HepG2 (cell line): Measurements from ENCODE around the gene FAM114A2. TPM values are rescaled to one million over a fixed set of nuclear protein-coding genes. Genes with fewer than 3 reads are reported as not detected.

ENCODE experiments used
- CEBPZ ChIP-seq: IDR thresholded peaks from 2 replicates; pipeline ENCODE4 v1.6.1; 2012; ENCODE audit warnings: low read length, improper control_type of control experiment
- CENPBD1 ChIP-seq: sonication (generic); formaldehyde crosslinking; IDR thresholded peaks from 2 replicates; pipeline ENCODE4 v1.8.0; 2022; ENCODE audit warnings: missing genetic modification reagents, low read depth, mild to moderate bottlenecking, borderline replicate concordance
- LBX2 ChIP-seq: sonication (generic); formaldehyde crosslinking; IDR thresholded peaks from 2 replicates; pipeline ENCODE4 v1.5.0; 2020; ENCODE audit warnings: missing genetic modification reagents, mild to moderate bottlenecking, borderline replicate concordance
- MED1 ChIP-seq: sonication (generic); formaldehyde crosslinking; IDR thresholded peaks from 2 replicates; pipeline ENCODE4 v1.4.0; 2020; ENCODE audit warnings: missing genetic modification reagents
- MEIS1 ChIP-seq: sonication (generic); formaldehyde crosslinking; IDR thresholded peaks from 2 replicates; pipeline ENCODE4 v1.9.0; 2021; ENCODE audit warnings: mild to moderate bottlenecking, missing genetic modification reagents, moderate library complexity, borderline replicate concordance
- MEIS2 ChIP-seq: sonication (generic); formaldehyde crosslinking; IDR thresholded peaks from 2 replicates; pipeline ENCODE4 v1.9.0; 2021; ENCODE audit warnings: mild to moderate bottlenecking, missing genetic modification reagents
- PBX2 ChIP-seq: IDR thresholded peaks from 2 replicates; pipeline ENCODE4 v1.6.1; 2016; ENCODE audit warnings: control low read depth
- PRMT3 ChIP-seq: sonication (generic); formaldehyde crosslinking; IDR thresholded peaks from 2 replicates; pipeline ENCODE4 v1.8.1; 2022; ENCODE audit warnings: low read depth, mild to moderate bottlenecking, moderate library complexity, missing genetic modification reagents, borderline replicate concordance
- RBM22 ChIP-seq: fragments of 200-400 bp; formaldehyde crosslinking; optimal IDR thresholded peaks from 2 replicates; pipeline ENCODE3; 2017; ENCODE audit warnings: mild to moderate bottlenecking, low read length, moderate library complexity
- RORA ChIP-seq: sonication (generic); formaldehyde crosslinking; IDR thresholded peaks from 2 replicates; pipeline ENCODE4 v1.5.0; 2020; ENCODE audit warnings: mild to moderate bottlenecking, missing genetic modification reagents, moderate library complexity
- SP1 ChIP-seq, 2 experiments: fragments of 450-650 bp in 1 of 2; sonication (generic) in 1 of 2; formaldehyde crosslinking in 1 of 2; IDR thresholded peaks; 2 replicates each; pipeline versions ENCODE4 v1.4.0 to v1.6.1; 2016 to 2020; ENCODE audit warnings: missing genetic modification reagents in 1 of 2
- TBL1XR1 ChIP-seq: fragments of 150-350 bp; IDR thresholded peaks from 2 replicates; pipeline ENCODE4 v1.6.1; 2014; ENCODE audit warnings: borderline replicate concordance, low read length; ENCODE audit not compliant: partially characterized antibody
- TBX3 ChIP-seq: fragments of 450-650 bp; IDR thresholded peaks from 2 replicates; pipeline ENCODE4 v1.6.1; 2017; ENCODE audit warnings: antibody characterized with exemption, mild to moderate bottlenecking, inconsistent platforms, borderline replicate concordance
- TCF7L2 ChIP-seq: IDR thresholded peaks from 2 replicates; pipeline ENCODE4 v1.6.1; 2011; ENCODE audit warnings: mild to moderate bottlenecking, low read depth, low read length, moderate library complexity
- TGIF2 ChIP-seq: IDR thresholded peaks from 2 replicates; pipeline ENCODE4 v1.6.1; 2016; ENCODE audit warnings: control low read depth, missing compliant biosample characterization
- UBTF ChIP-seq: sonication (generic); formaldehyde crosslinking; IDR thresholded peaks from 2 replicates; pipeline ENCODE4 v1.4.0; 2020; ENCODE audit warnings: mild to moderate bottlenecking, missing genetic modification reagents
- XRCC5 ChIP-seq: fragments of 200-400 bp; formaldehyde crosslinking; optimal IDR thresholded peaks from 2 replicates; pipeline ENCODE3; 2017; ENCODE audit warnings: mild to moderate bottlenecking, low read length
- ZMYM3 ChIP-seq: sonication (generic); formaldehyde crosslinking; IDR thresholded peaks from 2 replicates; pipeline ENCODE4 v1.5.1; 2020; ENCODE audit warnings: mild to moderate bottlenecking, missing genetic modification reagents
- ZNF224 ChIP-seq: sonication (generic); formaldehyde crosslinking; IDR thresholded peaks from 2 replicates; pipeline ENCODE4 v1.5.0; 2020; ENCODE audit warnings: mild to moderate bottlenecking, missing genetic modification reagents
- ZNF569 ChIP-seq: sonication (generic); formaldehyde crosslinking; IDR thresholded peaks from 2 replicates; pipeline ENCODE4 v1.5.0; 2020; ENCODE audit warnings: mild to moderate bottlenecking, missing genetic modification reagents, moderate library complexity, borderline replicate concordance
- polyA plus RNA-seq, 8 experiments: library from polyadenylated mRNA; depleted of rRNA in 3 of 8; stranded (reverse) in 7 of 8; unstranded in 1 of 8; fragments of >200 nt; fragmentation: Illumina TruSeq in 4 of 8; extraction: Trizol in 4 of 8; gene quantifications; 2 replicates each; pipeline versions ENCODE4 v1.2.1 to v1.2.3, GENCODE V29; 2011 to 2016; ENCODE audit warnings: low read depth in 4 of 8, missing spikeins in 1 of 8, mixed read lengths in 1 of 8; ENCODE audit not compliant: insufficient read depth in 1 of 8
- total RNA-seq, 5 experiments: library from RNA; depleted of rRNA; stranded (reverse); fragments of >200 nt; fragmentation: Illumina TruSeq; extraction: Trizol; gene quantifications; 2 replicates each; pipeline ENCODE4 v1.2.3, GENCODE V29; 2016; ENCODE audit warnings: low read depth in 1 of 5

FAM114A2 gene
- total and polyA plus RNA-seq, 2 of the 13 experiments (the other 11 are each of a cell fraction or from before 2014, with no cell fraction given) = 6.9 to 11.4 TPM

- TF ChIP-seq MEIS2 (CRISPR knock-in tag) (no peak; the same call in 1 of the 2 replicates), SP1 (IDR thresholded peaks at IDR 0.05) (no peak), SP1 (CRISPR knock-in tag; IDR thresholded peaks at IDR 0.05) (peak; percentile 75), TCF7L2 (no peak), XRCC5 (peak; percentile 76), PBX2 (CRISPR knock-in tag) (no peak), UBTF (CRISPR knock-in tag) (peak; percentile 99), CEBPZ (no peak), ZNF569 (no peak), TGIF2 (peak; percentile 51; the same call in 1 of the 2 replicates), MEIS1 (peak; percentile 94), RBM22 (no peak), MED1 (CRISPR knock-in tag) (peak; percentile 57; the same call in 1 of the 2 replicates), ZNF224 (no peak; the same call in 1 of the 2 replicates), ZMYM3 (no peak; the same call in 1 of the 2 replicates), TBL1XR1 (peak; percentile 70), LBX2 (0 out of 2 replicates have a peak, but pooled peaks have one; percentile 49), RORA (CRISPR knock-in tag) (no peak), PRMT3 (CRISPR knock-in tag) (no peak), CENPBD1 (no peak), TBX3 (peak; percentile 61; the same call in 1 of the 2 replicates)
Measured at GRCh38 chr5:154038707-154039457, at the start of gene FAM114A2, which contains the start of gene MFAP3 (continued).
